Gastrocnemius medialis (tissue), 4 donors: ENCODE data around the gene SETD4.

Source experiments
- POLR2A ChIP-seq, 2 donors: fragments of 450-650 bp; IDR thresholded peaks; one replicate each; pipeline ENCODE4 v1.6.1; 2017; ENCODE audit warnings: antibody characterized with exemption in 2 of 2, mild to moderate bottlenecking in 2 of 2, moderate library complexity in 2 of 2
- TF ChIP-seq, protein P1 (sequence below), 5 experiments: fragments of 450-650 bp in 3 of 5; fragments of 200-600 bp in 2 of 5; sonication (generic) in 2 of 5; IDR thresholded peaks in 4 of 5; conservative IDR thresholded peaks in 1 of 5; 1 replicate in 4 of 5; 2 replicates in 1 of 5; pipeline ENCODE4 v1.5.1; 2016 to 2019; ENCODE audit warnings: antibody characterized with exemption in 5 of 5, mild to moderate bottlenecking in 3 of 5, moderate library complexity in 3 of 5

DNA sequence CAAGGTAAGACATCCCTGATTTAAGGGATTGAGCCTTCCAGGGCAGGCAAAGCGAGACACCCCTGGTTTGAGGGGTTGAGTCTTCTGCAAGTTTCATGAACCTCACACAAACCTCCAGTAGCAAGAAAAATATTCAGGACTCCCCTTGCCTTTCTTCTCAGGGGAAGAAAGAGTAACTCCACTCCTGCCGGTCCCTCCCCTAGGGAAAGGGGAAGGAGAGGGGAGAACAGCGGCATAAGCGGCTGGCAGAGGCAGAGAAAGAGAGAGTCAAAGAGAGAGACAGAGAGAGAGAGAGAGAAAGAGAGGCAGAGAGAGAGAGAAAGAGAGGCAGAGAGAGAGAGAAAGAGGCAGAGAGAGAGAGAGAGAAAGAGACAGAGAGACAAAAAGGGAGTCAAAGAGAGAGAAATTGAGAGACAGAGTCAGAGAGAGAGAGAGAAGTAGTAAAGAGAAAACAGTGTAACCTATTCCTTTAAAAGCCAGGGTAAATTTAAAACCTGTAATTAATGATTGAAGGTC is 45.1 kb upstream of the SETD4 start:
- TF ChIP-seq, protein P1, sequence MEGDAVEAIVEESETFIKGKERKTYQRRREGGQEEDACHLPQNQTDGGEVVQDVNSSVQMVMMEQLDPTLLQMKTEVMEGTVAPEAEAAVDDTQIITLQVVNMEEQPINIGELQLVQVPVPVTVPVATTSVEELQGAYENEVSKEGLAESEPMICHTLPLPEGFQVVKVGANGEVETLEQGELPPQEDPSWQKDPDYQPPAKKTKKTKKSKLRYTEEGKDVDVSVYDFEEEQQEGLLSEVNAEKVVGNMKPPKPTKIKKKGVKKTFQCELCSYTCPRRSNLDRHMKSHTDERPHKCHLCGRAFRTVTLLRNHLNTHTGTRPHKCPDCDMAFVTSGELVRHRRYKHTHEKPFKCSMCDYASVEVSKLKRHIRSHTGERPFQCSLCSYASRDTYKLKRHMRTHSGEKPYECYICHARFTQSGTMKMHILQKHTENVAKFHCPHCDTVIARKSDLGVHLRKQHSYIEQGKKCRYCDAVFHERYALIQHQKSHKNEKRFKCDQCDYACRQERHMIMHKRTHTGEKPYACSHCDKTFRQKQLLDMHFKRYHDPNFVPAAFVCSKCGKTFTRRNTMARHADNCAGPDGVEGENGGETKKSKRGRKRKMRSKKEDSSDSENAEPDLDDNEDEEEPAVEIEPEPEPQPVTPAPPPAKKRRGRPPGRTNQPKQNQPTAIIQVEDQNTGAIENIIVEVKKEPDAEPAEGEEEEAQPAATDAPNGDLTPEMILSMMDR (IDR thresholded peaks at IDR 0.05 in 4 of 5, conservative IDR thresholded peaks at IDR 0.05 in 1 of 5): no peak
- no peak for TF ChIP-seq POLR2A (IDR thresholded peaks at IDR 0.05)
